CD4-positive, CD25-positive, alpha-beta regulatory T cell (primary cell): ENCODE data around the gene LRMDA. TPM values are rescaled to one million over a fixed set of nuclear protein-coding genes. Genes with fewer than 3 reads are reported as not detected.

ENCODE experiments used
- ATAC-seq, 2 donors: fragments of 150-1000 bp; cut with Tn5 transposase; one replicate each; pipeline ENCODE4 v1.10.0; 2021; ENCODE audit warnings: low read depth in 2 of 2, moderate number of reproducible peaks in 2 of 2, moderate library complexity in 1 of 2
- DNase-seq, 3 donors: peaks; one replicate each; pipeline versions ENCODE4 v3.0.0 to v3.0.0-alpha.2; 2012 to 2022; ENCODE audit warnings: mixed read lengths in 1 of 3
- H3K27ac ChIP-seq: one replicate; pipeline ENCODE4 v1.7.0; 2013; ENCODE audit warnings: mild to moderate bottlenecking, low read length; ENCODE audit not compliant: insufficient read depth, poor library complexity, severe bottlenecking
- H3K27me3 ChIP-seq: one replicate; pipeline ENCODE4 v1.7.0; 2013; ENCODE audit warnings: low read length; ENCODE audit not compliant: control insufficient read depth, insufficient read depth
- H3K36me3 ChIP-seq: one replicate; pipeline ENCODE4 v1.7.0; 2013; ENCODE audit warnings: mild to moderate bottlenecking, low read length, moderate library complexity; ENCODE audit not compliant: control insufficient read depth, insufficient read depth
- H3K4me1 ChIP-seq: 2 replicates; pipeline ENCODE4 v1.7.0; 2013; ENCODE audit warnings: mild to moderate bottlenecking, low read length; ENCODE audit not compliant: insufficient read depth, control insufficient read depth, poor library complexity, severe bottlenecking
- H3K4me3 ChIP-seq: one replicate; pipeline ENCODE4 v1.7.0; 2013; ENCODE audit warnings: low read depth, mild to moderate bottlenecking, low read length, moderate library complexity
- H3K9me3 ChIP-seq, 2 experiments: 1 replicate in 1 of 2; 2 replicates in 1 of 2; pipeline ENCODE4 v1.7.0; 2013; ENCODE audit warnings: low read length in 2 of 2, mild to moderate bottlenecking in 1 of 2, moderate library complexity in 1 of 2; ENCODE audit not compliant: control insufficient read depth in 2 of 2
- H3K27ac Mint-ChIP-seq, 3 donors: one replicate each; pipeline ENCODE4 v1.8.0; 2020 to 2022; ENCODE audit warnings: mild to moderate bottlenecking in 3 of 3, mixed read lengths in 3 of 3, moderate library complexity in 2 of 3
- H3K27me3 Mint-ChIP-seq: one replicate; pipeline ENCODE4 v1.8.0; 2022; ENCODE audit warnings: mild to moderate bottlenecking, mixed read lengths
- H3K36me3 Mint-ChIP-seq: one replicate; pipeline ENCODE4 v1.8.0; 2020; ENCODE audit warnings: mixed read lengths
- H3K4me1 Mint-ChIP-seq, 4 donors: one replicate each; pipeline ENCODE4 v1.8.0; 2020 to 2022; ENCODE audit warnings: mixed read lengths in 4 of 4, mild to moderate bottlenecking in 1 of 4
- H3K4me3 Mint-ChIP-seq, 4 donors: one replicate each; pipeline ENCODE4 v1.8.0; 2020 to 2022; ENCODE audit warnings: mild to moderate bottlenecking in 4 of 4, mixed read lengths in 4 of 4, moderate library complexity in 3 of 4
- H3K9me3 Mint-ChIP-seq, 7 donors: one replicate each; pipeline ENCODE4 v1.8.0; 2020 to 2022; ENCODE audit warnings: mixed read lengths in 7 of 7, mild to moderate bottlenecking in 3 of 7, moderate library complexity in 2 of 7
- polyA plus RNA-seq, 4 donors: library from polyadenylated mRNA; unstranded; fragments of 300-500 nt; fragmentation: Illumina TruSeq; gene quantifications; one replicate each; pipeline ENCODE4 v1.2.3, GENCODE V29; 2021
- total RNA-seq: library from RNA; stranded (reverse); gene quantifications from one replicate; pipeline ENCODE4 v1.2.3, GENCODE V29; 2022

Gene LRMDA
- total and polyA plus RNA-seq, 5 donors from 2014 or later = 0.10 TPM; not detected in 4

DNA sequence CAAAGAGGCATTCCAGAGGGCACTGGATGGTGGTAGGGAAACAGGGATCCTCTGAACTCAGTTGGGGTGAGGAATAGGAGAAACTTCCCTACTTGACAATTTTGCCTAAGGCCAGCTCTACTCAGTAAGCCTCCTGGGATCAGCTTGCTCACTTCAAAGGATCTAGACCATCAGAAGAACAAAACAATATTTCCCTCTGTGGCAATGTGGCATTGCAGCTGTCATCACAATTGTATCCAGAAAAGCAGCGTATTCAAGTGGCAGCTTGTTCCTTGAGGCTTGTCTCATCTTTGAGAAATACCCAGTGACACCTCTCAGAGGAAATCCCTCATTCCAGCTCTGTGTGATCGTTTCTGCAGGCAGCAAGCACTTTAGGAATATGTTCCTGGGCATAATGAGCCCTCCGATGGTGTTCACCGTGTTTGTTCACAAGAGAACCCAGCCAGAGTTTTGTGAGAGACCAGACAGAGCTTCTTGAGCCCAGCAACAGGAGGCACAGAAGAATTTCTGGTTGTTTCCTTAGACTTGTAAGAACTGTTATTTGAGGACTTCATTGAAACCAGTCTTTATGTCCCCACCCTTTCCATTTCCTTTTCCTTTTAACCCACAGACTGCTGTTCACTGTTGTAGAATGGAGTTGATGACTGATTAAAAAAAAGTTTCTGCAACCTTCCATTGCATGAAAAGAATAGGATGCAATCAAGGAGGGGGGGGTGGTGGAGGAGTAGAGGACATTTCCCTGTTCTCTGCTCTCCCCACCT lies 747.3 kb downstream of the LRMDA start:
- no peak for ATAC-seq
- no peak overlapping the region for H3K27ac ChIP-seq

GRCh38 chr10:76179806-76180205 lies 748.4 kb downstream of the LRMDA start:
- Histone ChIP-seq H3K4me3 (no peak overlapping the region), H3K4me1 (no peaks in the 10 kb centered on the region), H3K27me3 (no peaks in the 10 kb centered on the region), H3K27ac (no peak overlapping the region), H3K9me3 (no peaks in the 10 kb centered on the region), H3K36me3 (no peaks in the 10 kb centered on the region)
- Mint-ChIP-seq H3K4me3 (no peak overlapping the region), H3K36me3 (no peaks in the 10 kb centered on the region), H3K27ac (no peak overlapping the region), H3K9me3 (peaks cover 0 to 7% (median 5%) of the 10 kb centered on the region in 7 donors), H3K4me1 (peaks cover 0 to 35% (median 2%) of the 10 kb centered on the region in 4 donors), H3K27me3 (peaks cover 4% of the 10 kb centered on the region)
- no peak for ATAC-seq
- DNase-seq = no peak

More for the DNA sequence above, 747.3 kb downstream of the LRMDA start:
- Mint-ChIP-seq H3K27ac (peak overlapping the region; percentile 77 to 88 (median 80)), H3K4me3 (peak overlapping the region in 3 of 4 donors; percentile 23 to 65 (median 46)), H3K27me3 (peaks cover 4% of the 10 kb centered on the region), H3K36me3 (no peaks in the 10 kb centered on the region), H3K9me3 (peaks cover 0 to 7% (median 5%) of the 10 kb centered on the region in 7 donors), H3K4me1 (peaks cover 0 to 35% (median 2%) of the 10 kb centered on the region in 4 donors)
- Histone ChIP-seq H3K4me3 (peak overlapping the region; percentile 4), H3K9me3 (no peaks in the 10 kb centered on the region), H3K27me3 (no peaks in the 10 kb centered on the region), H3K36me3 (no peaks in the 10 kb centered on the region), H3K4me1 (no peaks in the 10 kb centered on the region)
- DNase-seq = peak in 1 of 3 donors; percentile 61

GRCh38 chr10:76184647-76185046 lies 753.2 kb downstream of the LRMDA start:
- H3K27me3 ChIP-seq = no peaks in the 10 kb centered on the region
- no peaks in the 10 kb centered on the region for H3K36me3 ChIP-seq
- H3K9me3 ChIP-seq = no peaks in the 10 kb centered on the region
- DNase-seq (no peak), ATAC-seq (no peak)
- H3K27ac Mint-ChIP-seq = no peak overlapping the region
- no peak overlapping the region for H3K27ac ChIP-seq
- H3K27me3 Mint-ChIP-seq = peaks cover 4% of the 10 kb centered on the region
- H3K4me3 Mint-ChIP-seq = no peak overlapping the region
- no peak overlapping the region for H3K4me3 ChIP-seq
- H3K4me1 ChIP-seq = no peaks in the 10 kb centered on the region
- peaks cover 0 to 4% (median 1%) of the 10 kb centered on the region in 7 donors for H3K9me3 Mint-ChIP-seq
- peaks cover 0 to 17% (median under 1%) of the 10 kb centered on the region in 4 donors for H3K4me1 Mint-ChIP-seq
- no peaks in the 10 kb centered on the region for H3K36me3 Mint-ChIP-seq

DNA sequence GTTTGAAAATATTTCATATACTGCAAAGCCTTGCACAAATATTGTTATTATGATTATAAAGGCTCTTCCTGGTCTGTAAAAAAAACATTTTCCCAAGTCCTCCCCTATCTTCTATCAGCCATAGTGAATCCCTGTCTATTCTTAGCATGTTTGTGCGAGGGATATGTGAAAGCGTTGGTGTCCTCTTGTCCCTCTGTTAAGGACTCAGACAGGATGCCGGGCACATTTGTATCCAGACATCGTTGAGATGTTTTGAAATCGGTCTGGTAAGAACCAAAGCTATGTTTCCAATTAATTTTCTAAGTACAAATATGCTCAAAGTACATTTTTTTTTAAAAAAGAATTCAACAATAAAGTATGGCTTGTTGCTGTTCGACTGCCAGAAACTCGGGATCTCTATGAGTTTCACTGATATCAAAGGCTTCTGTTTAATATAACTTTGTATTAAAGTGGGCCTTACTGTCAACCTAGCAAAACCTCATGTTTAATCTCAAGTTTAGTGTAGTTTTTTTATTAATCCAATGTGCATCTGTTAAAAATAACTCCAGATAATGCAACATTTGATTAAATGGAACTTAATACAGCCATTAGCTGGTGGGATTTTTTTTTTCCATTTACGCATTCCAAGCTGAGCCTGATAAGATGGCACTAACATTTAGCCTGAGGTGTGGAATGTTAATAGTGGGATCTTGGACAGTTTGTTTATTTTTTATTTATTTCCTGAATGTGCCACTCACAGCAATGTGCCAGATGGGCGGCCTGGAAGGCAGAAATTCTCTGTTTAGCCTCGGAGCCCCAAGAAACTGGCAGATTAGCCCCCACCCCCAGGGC lies 754.3 kb downstream of the LRMDA start:
- no peak overlapping the region for H3K27ac Mint-ChIP-seq
- ATAC-seq = no peak

DNA sequence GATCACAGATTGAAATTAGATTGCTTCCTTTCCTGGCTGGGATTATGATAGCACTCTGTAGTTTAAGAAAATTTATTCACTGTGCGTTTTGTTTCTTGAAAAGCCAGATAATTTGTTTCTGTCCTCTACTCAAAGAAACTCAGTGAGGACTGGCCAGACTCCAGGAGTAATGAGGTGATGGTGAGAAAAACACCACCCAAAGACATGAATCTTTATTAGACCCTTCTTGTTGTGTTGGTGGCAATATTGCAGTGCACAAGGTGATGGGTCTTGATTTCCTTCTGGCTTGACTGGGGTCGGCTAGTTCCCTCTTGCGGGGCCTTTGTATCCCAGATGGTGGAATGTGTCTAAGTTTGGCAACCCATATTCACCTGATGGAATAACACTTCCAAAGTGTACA lies 756.8 kb downstream of the LRMDA start:
- no peak overlapping the region for H3K4me3 Mint-ChIP-seq
- H3K9me3 ChIP-seq = no peaks in the 10 kb centered on the region
- no peaks in the 10 kb centered on the region for H3K27me3 Mint-ChIP-seq
- no peak overlapping the region for H3K27ac ChIP-seq
- no peak overlapping the region for H3K27ac Mint-ChIP-seq
- no peaks in the 10 kb centered on the region for H3K4me1 ChIP-seq
- no peak for ATAC-seq
- DNase-seq = no peak
- peaks cover 0 to 4% (median 0%) of the 10 kb centered on the region in 4 donors for H3K4me1 Mint-ChIP-seq
- peaks cover 0 to 2% (median 0%) of the 10 kb centered on the region in 7 donors for H3K9me3 Mint-ChIP-seq
- H3K36me3 ChIP-seq = no peaks in the 10 kb centered on the region
- no peaks in the 10 kb centered on the region for H3K27me3 ChIP-seq
- H3K4me3 ChIP-seq = no peak overlapping the region
- H3K36me3 Mint-ChIP-seq = no peaks in the 10 kb centered on the region

More for the DNA sequence above, 754.3 kb downstream of the LRMDA start:
- Histone ChIP-seq H3K4me3 (no peak overlapping the region), H3K27ac (no peak overlapping the region), H3K27me3 (no peaks in the 10 kb centered on the region), H3K4me1 (no peaks in the 10 kb centered on the region), H3K36me3 (no peaks in the 10 kb centered on the region), H3K9me3 (no peaks in the 10 kb centered on the region)
- no peak overlapping the region for H3K4me3 Mint-ChIP-seq
- no peak for DNase-seq
- H3K4me1 Mint-ChIP-seq = peaks cover 0 to 13% (median under 1%) of the 10 kb centered on the region in 4 donors
- H3K36me3 Mint-ChIP-seq = no peaks in the 10 kb centered on the region
- peaks cover 4% of the 10 kb centered on the region for H3K27me3 Mint-ChIP-seq
- H3K9me3 Mint-ChIP-seq = peaks cover 0 to 3% (median 1%) of the 10 kb centered on the region in 7 donors

DNA sequence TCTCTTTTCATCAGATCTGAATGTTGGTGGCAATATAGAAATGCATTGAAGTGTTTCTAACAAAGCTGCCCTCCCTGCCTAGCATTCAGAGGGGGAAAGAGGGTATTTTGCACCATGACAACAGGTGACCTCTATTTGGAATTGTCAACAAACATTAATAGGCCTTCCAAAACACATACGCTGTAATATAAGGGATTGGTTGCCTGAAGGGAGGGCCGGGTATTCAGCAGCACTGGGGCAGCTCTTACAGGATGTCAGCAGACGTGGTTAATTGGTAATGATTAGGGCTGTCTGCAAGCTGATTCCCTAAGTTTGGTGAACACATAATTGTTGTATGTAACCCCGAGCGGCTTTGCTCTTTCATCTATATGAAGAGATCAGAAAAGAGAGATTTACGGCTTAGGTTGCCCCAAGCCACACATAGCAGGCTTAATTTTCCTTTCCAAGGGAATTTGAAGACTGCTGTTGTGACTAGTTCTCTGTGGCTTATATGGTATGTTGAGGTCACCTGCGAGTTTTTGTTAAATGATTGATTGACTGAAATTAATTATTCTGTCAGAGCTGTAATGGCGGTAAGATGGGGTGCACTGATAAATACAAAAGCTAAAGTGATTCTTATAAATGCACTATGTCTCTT lies 759.3 kb downstream of the LRMDA start:
- H3K36me3 ChIP-seq = no peaks in the 10 kb centered on the region
- H3K27ac Mint-ChIP-seq = no peak overlapping the region
- no peaks in the 10 kb centered on the region for H3K27me3 Mint-ChIP-seq
- no peaks in the 10 kb centered on the region for H3K9me3 ChIP-seq
- no peak overlapping the region for H3K27ac ChIP-seq
- H3K27me3 ChIP-seq = no peaks in the 10 kb centered on the region
- H3K4me1 ChIP-seq = no peaks in the 10 kb centered on the region
- H3K4me3 Mint-ChIP-seq = no peak overlapping the region
- no peak for ATAC-seq
- H3K36me3 Mint-ChIP-seq = no peaks in the 10 kb centered on the region
- no peak overlapping the region for H3K4me3 ChIP-seq
- DNase-seq = no peak
- peaks cover 0 to 5% (median 0%) of the 10 kb centered on the region in 4 donors for H3K4me1 Mint-ChIP-seq
- H3K9me3 Mint-ChIP-seq = peaks cover 0 to 6% (median 0%) of the 10 kb centered on the region in 7 donors

DNA sequence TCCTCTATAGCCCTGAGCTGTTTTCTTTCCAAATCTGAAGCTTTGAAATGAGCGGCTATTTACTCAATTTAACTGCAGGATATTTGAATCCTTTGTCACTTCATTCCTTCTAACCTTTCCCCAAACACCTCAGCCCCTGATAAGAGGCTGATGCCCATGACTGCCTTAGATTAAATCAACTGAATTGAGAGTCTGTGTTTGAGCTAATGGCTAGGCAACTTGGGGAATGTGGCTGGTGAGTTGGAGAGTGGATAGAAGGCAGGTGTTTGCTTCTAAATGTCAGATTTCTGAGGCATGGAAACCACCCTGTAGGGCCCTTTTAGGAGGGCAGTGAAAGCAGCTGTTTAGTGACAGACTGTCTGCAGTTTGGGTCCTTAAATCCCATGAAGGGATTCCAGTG lies 759.9 kb downstream of the LRMDA start:
- no peak overlapping the region for H3K4me3 ChIP-seq
- no peak for ATAC-seq
- H3K27me3 ChIP-seq = no peaks in the 10 kb centered on the region
- H3K4me1 Mint-ChIP-seq = peaks cover 0 to 10% (median 0%) of the 10 kb centered on the region in 4 donors
- no peak overlapping the region for H3K27ac ChIP-seq
- H3K9me3 Mint-ChIP-seq = peaks cover 0 to 6% (median 0%) of the 10 kb centered on the region in 7 donors
- H3K4me3 Mint-ChIP-seq = no peak overlapping the region
- H3K9me3 ChIP-seq = no peaks in the 10 kb centered on the region
- H3K27me3 Mint-ChIP-seq = no peaks in the 10 kb centered on the region
- no peaks in the 10 kb centered on the region for H3K36me3 ChIP-seq
- no peak for DNase-seq
- no peak overlapping the region for H3K27ac Mint-ChIP-seq
- H3K4me1 ChIP-seq = no peaks in the 10 kb centered on the region
- H3K36me3 Mint-ChIP-seq = no peaks in the 10 kb centered on the region
